HL-60 (cell line): ENCODE data around the gene LDAH.

Source experiments
- CTCF ChIP-seq: IDR thresholded peaks from one replicate; pipeline ENCODE4 v1.5.1; 2011; ENCODE audit warnings: low read length, control low read depth, inconsistent platforms; ENCODE audit not compliant: insufficient read depth
- POLR2AphosphoS5 ChIP-seq: IDR thresholded peaks from 2 replicates; pipeline ENCODE4 v1.6.1; 2012; ENCODE audit warnings: low read depth
- REST ChIP-seq: IDR thresholded peaks from 2 replicates; pipeline ENCODE4 v1.6.1; 2012; ENCODE audit warnings: low read depth; ENCODE audit not compliant: insufficient replicate concordance

- TF ChIP-seq CTCF = no peak
- no peak for TF ChIP-seq REST
- TF ChIP-seq POLR2AphosphoS5 = no peak
Observed at GRCh38 chr2:20647738-20648137, 175.2 kb downstream of the LDAH start.
